ENCODE results near the gene TEAD3.
"Not testable (repeated sequence)": the region's sequence is repeated elsewhere in the genome, so short reads cannot be mapped to it uniquely, and the experiment has no call there.

The TEAD3 gene

DNA sequence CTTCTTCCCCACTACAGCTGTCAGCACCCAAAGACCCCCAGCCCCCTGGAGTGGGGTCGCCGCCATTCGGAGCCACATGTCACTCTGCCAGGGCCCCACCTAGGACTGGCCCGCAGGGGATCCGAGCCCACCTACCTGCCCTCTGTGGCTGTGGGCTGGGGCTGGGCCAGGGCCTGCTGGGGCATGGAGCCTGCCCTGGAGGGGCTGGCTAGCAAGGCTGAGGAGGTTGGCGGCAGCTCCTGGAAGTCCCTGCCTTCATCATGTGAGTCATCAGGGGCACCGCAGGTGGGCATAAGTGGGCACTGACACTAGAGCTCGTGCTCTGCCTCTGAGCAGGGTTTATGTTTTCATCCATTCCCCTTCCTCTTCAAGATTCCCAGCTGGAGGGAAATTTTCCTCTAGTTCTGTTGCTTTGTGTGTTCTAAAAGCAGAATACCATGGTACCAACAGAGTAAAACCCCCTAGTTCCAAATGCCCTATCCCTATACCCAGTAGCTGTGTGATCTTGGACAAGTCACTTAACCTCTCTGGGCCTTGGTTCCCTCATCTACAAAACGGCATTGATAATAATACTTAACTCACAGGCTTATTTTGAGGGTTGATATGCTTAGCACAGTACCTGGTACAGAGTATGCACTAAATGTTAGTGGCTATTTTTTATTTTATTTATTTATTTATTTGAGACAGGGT lies 53.4 kb downstream of the TEAD3 start:
- DNase-seq: no peak

- DNase-seq: no peak
Measured at GRCh38 chr6:35442693-35443092, 54.2 kb downstream of the TEAD3 start.

GRCh38 chr6:35441642-35442041 lies 55.2 kb downstream of the TEAD3 start:
- DNase-seq: no peak

DNA sequence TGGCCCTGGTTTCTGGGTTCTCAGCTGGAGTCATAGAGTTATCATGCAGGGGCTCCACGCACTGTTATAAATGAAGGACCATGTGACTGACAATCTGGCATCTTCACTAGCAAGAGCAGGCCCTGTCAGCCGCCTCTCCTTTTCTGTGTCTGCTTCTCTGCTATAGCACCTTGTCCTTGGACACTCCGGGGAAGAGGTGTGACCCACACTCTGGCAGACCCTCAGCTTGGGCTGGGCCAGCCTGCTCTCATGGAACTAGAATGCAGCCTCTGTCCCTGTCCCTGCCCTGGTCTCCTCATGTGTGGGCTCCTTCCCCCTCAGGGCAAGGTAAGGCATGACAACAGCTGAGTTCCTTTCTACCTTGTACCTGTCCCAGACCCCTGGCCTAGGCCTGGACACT lies 55.7 kb downstream of the TEAD3 start:
- DNase-seq: no peak

DNA sequence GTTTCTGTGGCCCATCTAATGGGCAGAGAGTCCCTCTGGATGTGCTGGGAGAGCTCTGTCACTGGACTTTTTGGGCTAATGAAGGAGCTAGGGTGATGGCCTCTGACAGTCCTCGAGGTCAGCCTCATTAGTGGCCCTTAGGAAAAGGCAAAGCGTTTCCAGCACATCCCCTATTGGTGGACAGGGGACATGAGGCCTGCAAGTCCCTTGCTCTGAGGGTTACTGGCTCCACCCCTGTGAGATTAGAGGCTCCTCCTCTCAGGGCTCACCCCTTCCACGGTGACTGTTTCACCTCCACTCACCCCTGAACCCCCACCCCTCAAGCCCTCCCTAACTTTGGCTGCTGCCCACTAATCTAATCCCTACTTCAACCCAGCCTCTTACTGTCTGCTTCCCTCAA lies 57.6 kb downstream of the TEAD3 start:
- no peak for DNase-seq

DNA sequence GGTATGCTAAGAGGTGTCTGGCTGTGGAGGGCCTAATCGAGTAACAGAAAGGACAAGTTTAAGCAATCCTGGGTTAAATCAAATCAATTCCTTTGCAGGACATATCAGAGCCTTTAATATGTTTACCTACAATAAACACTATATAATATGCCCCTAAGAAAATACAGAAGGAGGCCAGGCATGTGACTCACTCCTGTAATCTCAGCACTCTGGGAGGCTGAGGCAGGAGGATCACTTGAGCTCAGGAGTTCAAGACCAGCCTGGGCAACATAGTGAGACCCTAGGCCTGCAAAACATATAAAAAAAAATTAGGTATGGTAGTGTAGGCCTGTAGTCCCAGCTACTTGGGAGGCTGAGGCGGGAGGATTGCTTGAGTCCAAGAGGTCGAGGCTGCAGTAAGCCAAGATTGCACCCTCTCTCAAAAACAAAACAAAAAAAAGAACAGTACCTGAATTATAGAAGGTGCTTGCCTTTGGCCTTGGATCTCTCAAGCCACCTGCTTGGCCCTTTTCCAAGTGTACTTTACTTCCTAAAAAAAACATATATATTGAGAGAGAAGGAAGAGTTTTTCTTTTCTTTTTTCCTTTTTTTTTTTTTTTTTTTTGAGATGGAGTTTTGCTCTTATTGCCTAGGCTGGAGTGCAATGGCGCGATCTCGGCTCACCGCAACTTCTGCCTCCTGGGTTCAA lies 58.4 kb downstream of the TEAD3 start:
- not testable (repeated sequence) for DNase-seq

- no peak for DNase-seq
Measured at GRCh38 chr6:35436071-35436857, 60.6 kb downstream of the TEAD3 start.

GRCh38 chr6:35435074-35435837 lies 61.6 kb downstream of the TEAD3 start:
- DNase-seq: no peak

DNA sequence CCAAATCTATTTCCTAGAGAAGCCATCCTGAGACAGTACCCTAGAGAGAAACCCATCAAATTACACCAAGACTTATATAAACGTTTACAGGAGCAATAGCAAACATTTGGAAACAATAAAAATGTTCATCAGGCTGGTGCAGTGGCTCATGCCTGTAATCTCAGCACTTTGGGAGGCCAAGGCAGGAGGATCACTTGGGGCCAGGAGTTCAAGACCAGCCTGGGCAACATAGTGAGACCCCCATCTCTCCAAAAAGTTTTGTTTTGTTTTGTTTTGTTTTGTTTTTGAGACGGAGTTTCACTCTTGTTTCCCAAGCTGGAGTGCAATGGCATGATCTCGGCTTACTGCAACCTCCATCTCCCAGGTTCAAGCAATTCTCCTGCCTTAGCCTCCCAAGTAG lies 64.2 kb downstream of the TEAD3 start:
- not testable (repeated sequence) for DNase-seq

DNA sequence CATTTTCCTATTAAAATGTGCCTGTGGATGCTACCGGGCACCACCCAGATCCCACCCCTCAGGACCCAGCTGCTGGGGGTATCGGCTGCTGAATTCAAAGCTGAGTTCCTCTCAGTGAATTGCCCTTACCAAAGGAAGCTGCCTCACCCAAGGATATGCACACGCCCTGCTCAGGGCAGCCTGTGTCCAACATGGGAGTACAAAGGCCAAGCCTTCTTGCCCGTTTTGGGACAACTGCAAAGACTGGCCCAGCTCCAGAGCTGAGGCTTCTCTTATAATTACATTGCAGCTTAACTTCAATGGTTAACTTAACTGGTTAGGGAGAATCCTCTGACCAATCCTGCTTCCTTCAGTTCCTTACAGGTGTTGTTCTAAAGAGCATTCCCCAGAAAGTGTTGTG lies 64.6 kb downstream of the TEAD3 start:
- DNase-seq: no peak

DNA sequence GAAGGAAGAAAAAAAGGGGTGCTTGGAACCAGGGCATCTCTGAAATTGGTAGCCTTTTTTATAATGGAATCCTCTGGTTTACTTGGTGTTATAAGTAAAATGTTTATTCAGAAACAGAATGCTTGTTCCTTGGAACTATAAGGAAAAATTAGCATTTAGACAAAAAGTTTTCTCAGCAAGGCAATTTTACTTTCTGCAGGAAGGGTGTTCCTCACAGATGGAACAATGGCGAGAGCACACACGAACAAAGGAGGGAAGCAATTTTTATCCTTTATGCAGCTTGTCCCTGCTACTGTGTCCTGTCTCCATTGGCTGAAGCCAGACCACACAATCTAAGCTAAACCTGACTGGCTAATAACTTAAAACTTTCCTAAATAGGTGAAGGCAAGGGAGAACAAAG lies 67.4 kb downstream of the TEAD3 start:
- DNase-seq: no peak

DNA sequence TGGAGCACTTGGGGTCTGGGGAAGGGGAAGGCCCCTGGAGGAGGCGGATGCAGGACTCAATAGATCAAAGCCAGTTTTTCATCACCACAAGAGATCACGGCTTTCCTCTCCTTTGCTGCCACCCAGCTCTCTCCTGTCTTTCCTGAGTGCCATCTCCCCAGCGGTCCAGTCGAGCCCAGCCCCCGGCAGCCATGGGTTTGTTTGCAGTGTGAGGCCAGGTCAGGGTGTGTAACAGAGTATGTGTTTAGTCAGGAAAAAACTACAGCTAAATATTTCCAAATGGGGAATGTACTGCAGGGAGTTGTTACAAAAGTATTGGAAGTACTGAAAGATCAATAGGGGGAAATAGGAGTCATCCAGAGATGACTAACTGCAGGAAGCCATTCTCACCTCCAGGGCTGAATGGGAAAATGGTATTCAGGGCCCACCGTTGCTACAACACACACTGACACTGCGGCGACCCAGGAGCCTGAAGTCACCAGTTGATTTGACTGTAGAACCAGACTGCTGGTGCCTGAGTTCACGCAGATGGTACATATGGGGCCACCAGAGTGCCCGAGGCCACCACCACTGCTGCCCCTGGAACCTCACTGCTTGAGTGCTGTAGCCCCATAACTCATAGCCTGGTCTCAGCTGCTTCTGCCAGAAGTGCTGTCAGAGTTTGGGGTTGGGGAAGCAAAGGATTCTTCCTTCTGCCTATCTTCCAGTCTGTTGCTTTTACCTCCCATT lies 68.3 kb downstream of the TEAD3 start:
- DNase-seq: no peak

GRCh38 chr6:35427851-35428321 lies 69.0 kb downstream of the TEAD3 start:
- no peak for DNase-seq

- no peak for DNase-seq
Measured at GRCh38 chr6:35427435-35427834, 69.4 kb downstream of the TEAD3 start.

- DNase-seq: no peak
Measured at GRCh38 chr6:35426074-35426473, 70.8 kb downstream of the TEAD3 start.

- DNase-seq: no peak
Measured at GRCh38 chr6:35425284-35425683, 71.6 kb downstream of the TEAD3 start.
